ENCODE data around the gene TMEM270. TPM values are rescaled to one million over a fixed set of nuclear protein-coding genes. Genes with fewer than 3 reads are reported as not detected.

Gene TMEM270
- total RNA-seq, 1 experiment from 2014 or later: not detected

DNA sequence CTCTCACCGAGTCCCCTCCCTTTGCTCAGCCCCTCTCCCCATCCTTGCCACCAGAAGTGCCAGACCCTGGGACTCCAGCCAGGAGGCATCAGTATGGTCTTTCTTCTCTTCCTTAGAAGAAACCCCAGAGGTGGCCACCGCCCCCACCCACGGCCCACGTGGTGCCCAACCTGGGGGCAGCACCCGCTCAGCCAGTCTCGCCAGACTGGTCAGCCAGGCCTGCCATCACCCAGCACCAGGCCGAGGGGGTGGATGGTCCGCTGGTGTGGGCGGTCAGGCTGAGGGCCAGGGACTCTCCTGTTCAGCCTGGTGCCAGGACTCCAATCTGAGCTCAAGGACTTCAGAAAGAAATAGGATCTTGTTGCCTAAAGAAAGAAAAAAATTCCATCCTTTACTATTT, 36.0 kb upstream of the TMEM270 start:
- Histone ChIP-seq H3K4me1 (peaks cover 48% of the 10 kb centered on the region), H3K27me3 (replicated peaks; ENCODE audit: control insufficient read depth, insufficient read depth, low read length) (no peaks in the 10 kb centered on the region), H3K36me3 (ENCODE audit: control insufficient read depth, insufficient read depth, low read length) (no peaks in the 10 kb centered on the region), H3K9me3 (no peaks in the 10 kb centered on the region), H3K4me3 (ENCODE audit: low read depth, low read length) (no peak overlapping the region)
- DNase-seq: peak in 1 of 2 experiments; percentile 31
- Mint-ChIP-seq H3K27ac (ENCODE audit: unreplicated experiment) (no peak overlapping the region), H3K27me3 (ENCODE audit: insufficient read depth, unreplicated experiment) (no peaks in the 10 kb centered on the region), H3K36me3 (ENCODE audit: insufficient read depth, unreplicated experiment) (peaks cover 6% of the 10 kb centered on the region), H3K4me1 (ENCODE audit: low read depth, unreplicated experiment) (peaks cover 58% of the 10 kb centered on the region), H3K9me3 (ENCODE audit: unreplicated experiment) (no peaks in the 10 kb centered on the region), H3K4me3 (ENCODE audit: unreplicated experiment) (no peak overlapping the region)
- intact Hi-C loops (cut with micrococcal nuclease; ENCODE audit: unreplicated experiment): loop anchor here (5.0 kb wide), 1 partner anchor 248 kb away; the partner anchor contains the start of gene TBL2
- TF ChIP-seq, protein P1, sequence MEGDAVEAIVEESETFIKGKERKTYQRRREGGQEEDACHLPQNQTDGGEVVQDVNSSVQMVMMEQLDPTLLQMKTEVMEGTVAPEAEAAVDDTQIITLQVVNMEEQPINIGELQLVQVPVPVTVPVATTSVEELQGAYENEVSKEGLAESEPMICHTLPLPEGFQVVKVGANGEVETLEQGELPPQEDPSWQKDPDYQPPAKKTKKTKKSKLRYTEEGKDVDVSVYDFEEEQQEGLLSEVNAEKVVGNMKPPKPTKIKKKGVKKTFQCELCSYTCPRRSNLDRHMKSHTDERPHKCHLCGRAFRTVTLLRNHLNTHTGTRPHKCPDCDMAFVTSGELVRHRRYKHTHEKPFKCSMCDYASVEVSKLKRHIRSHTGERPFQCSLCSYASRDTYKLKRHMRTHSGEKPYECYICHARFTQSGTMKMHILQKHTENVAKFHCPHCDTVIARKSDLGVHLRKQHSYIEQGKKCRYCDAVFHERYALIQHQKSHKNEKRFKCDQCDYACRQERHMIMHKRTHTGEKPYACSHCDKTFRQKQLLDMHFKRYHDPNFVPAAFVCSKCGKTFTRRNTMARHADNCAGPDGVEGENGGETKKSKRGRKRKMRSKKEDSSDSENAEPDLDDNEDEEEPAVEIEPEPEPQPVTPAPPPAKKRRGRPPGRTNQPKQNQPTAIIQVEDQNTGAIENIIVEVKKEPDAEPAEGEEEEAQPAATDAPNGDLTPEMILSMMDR (IDR thresholded peaks at IDR 0.05; ENCODE audit: insufficient read depth in 1 of 2, low read depth in 1 of 2, low read length in 1 of 2, severe bottlenecking in 1 of 2, unreplicated experiment in 1 of 2): no peak
- no TSS peak for BruUV-seq (replicated peaks)
- ChIA-PET POLR2A (no interaction called here), CTCF (no interaction called here)

DNA sequence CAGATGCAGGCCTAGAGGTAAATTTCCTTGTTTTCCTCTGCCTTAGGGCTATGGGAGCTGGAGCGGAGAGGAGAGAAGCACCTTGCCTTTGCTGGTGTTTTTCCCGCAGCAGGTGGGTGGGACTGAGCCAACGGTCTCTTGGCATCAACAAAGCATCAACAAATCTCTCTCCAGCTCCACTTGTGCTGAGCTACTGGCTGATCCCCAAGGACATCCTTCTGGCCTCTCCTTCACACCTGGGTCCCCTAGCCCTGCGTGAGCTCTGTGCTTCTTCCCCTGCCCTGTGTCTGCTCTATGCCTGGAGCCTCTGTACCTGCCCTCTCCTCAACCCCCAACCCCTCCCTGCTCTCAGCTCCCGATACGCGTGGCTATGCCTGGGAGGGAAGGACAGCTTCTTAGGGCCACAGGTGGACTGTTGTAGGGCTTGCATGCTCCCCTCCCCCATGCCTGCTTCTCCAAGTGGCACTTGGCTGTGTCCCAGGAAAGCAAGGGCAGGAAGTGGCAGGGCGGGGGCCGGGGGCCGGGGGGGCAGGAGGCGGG, 33.3 kb upstream of the TMEM270 start:
- Histone ChIP-seq H3K4me1 (peaks cover 42% of the 10 kb centered on the region), H3K4me3 (ENCODE audit: low read depth, low read length) (peak overlapping the region; percentile 1; the same call in 1 of the 2 replicates), H3K27me3 (replicated peaks; ENCODE audit: control insufficient read depth, insufficient read depth, low read length) (no peaks in the 10 kb centered on the region), H3K9me3 (no peaks in the 10 kb centered on the region), H3K36me3 (ENCODE audit: control insufficient read depth, insufficient read depth, low read length) (peaks cover 5% of the 10 kb centered on the region)
- ChIA-PET POLR2A (interaction anchor here (0.5 to 1.2 kb wide), 4 partner anchors 24 to 85 kb away, joined by 3 to 10 read pairs (median 6); partner anchors contain the start of gene CLDN3), CTCF (interaction anchor here (0.6 to 1.7 kb wide), 2 partner anchors 15 to 23 kb away, joined by 5 to 8 read pairs; partner anchors contain the start of gene METTL27)
- peak overlapping the region; percentile 98 for H3K27ac Mint-ChIP-seq (ENCODE audit: unreplicated experiment)
- TF ChIP-seq, protein P1 (IDR thresholded peaks at IDR 0.05; ENCODE audit: insufficient read depth in 1 of 2, low read depth in 1 of 2, low read length in 1 of 2, severe bottlenecking in 1 of 2, unreplicated experiment in 1 of 2): no peak
- BruUV-seq (replicated peaks): TSS peak; percentile 14
- no peaks in the 10 kb centered on the region for H3K27me3 Mint-ChIP-seq (ENCODE audit: insufficient read depth, unreplicated experiment)
- intact Hi-C loops (cut with micrococcal nuclease; ENCODE audit: unreplicated experiment): loop anchor here (1.0 to 5.0 kb wide), 2 partner anchors 84 to 250 kb away; partner anchors contain the start of gene TBL2
- DNase-seq: peak; percentile 52 to 80
- no peaks in the 10 kb centered on the region for H3K9me3 Mint-ChIP-seq (ENCODE audit: unreplicated experiment)
- peak overlapping the region; percentile 75 for H3K4me3 Mint-ChIP-seq (ENCODE audit: unreplicated experiment)
- peaks cover 55% of the 10 kb centered on the region for H3K4me1 Mint-ChIP-seq (ENCODE audit: low read depth, unreplicated experiment)
- H3K36me3 Mint-ChIP-seq (ENCODE audit: insufficient read depth, unreplicated experiment): peaks cover 30% of the 10 kb centered on the region

DNA sequence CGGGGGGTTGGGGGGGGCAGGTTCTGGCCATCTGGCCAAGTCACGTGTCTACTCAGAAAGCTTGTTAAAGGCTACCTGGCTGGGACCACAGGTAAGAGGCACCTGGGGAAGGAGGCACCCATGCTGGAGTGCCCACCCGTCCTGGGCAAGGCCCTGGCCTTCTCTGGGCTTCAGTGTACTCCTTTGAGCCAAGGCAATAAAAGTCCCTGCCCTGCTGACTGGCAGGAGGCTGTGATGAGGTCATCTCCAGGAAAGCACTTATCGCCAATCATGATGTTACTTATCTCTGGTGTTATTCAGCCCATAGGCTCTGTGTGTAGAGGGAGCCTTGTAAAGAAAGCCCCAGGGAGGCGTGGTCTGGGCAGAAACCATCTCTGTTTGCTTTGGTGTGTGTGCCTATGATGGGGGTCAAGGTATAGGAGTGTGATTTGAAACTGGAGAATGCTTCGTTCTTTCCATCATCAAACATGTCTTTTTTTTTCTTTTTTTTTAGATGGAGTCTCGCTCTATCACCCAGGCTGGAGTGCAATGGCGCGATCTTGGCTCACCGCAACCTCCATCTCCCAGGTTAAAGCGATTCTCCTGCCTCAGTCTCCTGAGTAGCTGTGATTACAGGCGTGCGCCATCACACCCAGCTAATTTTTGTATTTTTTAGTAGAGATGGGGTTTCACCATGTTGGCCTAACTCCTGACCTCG, 32.7 kb upstream of the TMEM270 start:
- intact Hi-C loops (cut with micrococcal nuclease; ENCODE audit: unreplicated experiment): loop anchor here (1.0 to 5.0 kb wide), 2 partner anchors 85 to 251 kb away; partner anchors contain the start of gene TBL2
- CTCF ChIA-PET: no interaction called here
- Histone ChIP-seq H3K9me3 (no peaks in the 10 kb centered on the region), H3K36me3 (ENCODE audit: control insufficient read depth, insufficient read depth, low read length) (peaks cover 5% of the 10 kb centered on the region), H3K4me1 (peaks cover 38% of the 10 kb centered on the region), H3K4me3 (ENCODE audit: low read depth, low read length) (peak overlapping the region; percentile 43), H3K27me3 (replicated peaks; ENCODE audit: control insufficient read depth, insufficient read depth, low read length) (no peaks in the 10 kb centered on the region)
- POLR2A ChIA-PET: interaction anchor here (0.5 to 1.7 kb wide), 5 partner anchors 24 to 85 kb away, joined by 3 to 10 read pairs (median 9); partner anchors contain the start of gene CLDN3
- peaks cover 51% of the 10 kb centered on the region for H3K4me1 Mint-ChIP-seq (ENCODE audit: low read depth, unreplicated experiment)
- peak overlapping the region; percentile 98 for H3K27ac Mint-ChIP-seq (ENCODE audit: unreplicated experiment)
- peak overlapping the region; percentile 75 for H3K4me3 Mint-ChIP-seq (ENCODE audit: unreplicated experiment)
- peaks cover 36% of the 10 kb centered on the region for H3K36me3 Mint-ChIP-seq (ENCODE audit: insufficient read depth, unreplicated experiment)
- TF ChIP-seq, protein P1 (IDR thresholded peaks at IDR 0.05; ENCODE audit: insufficient read depth in 1 of 2, low read depth in 1 of 2, low read length in 1 of 2, severe bottlenecking in 1 of 2, unreplicated experiment in 1 of 2): no peak
- peak; percentile 85 to 95 for DNase-seq
- BruUV-seq (replicated peaks): no TSS peak
- no peaks in the 10 kb centered on the region for H3K27me3 Mint-ChIP-seq (ENCODE audit: insufficient read depth, unreplicated experiment)
- no peaks in the 10 kb centered on the region for H3K9me3 Mint-ChIP-seq (ENCODE audit: unreplicated experiment)

Data from Caco-2 (cell line).